ENCODE data around the gene RNF157. TPM values are rescaled to one million over a fixed set of nuclear protein-coding genes. Genes with fewer than 3 reads are reported as not detected.

The RNF157 gene
- total and polyA plus RNA-seq, 9 of the 15 experiments (the other 6 are each of a cell fraction or from before 2014, with no cell fraction given) = 8.1 to 31.7 (median 20.8) TPM

- TF ChIP-seq ZBTB11 (CRISPR knock-in tag; IDR thresholded peaks at IDR 0.05) (peak in 1 of 3 experiments; percentile 54; a peak in 1 of 6 replicates), CHAMP1 (IDR thresholded peaks at IDR 0.05) (0 out of 2 replicates have a peak, but pooled peaks have one; percentile 85), EP300 (IDR thresholded peaks at IDR 0.05; ENCODE audit: low read length) (peak; percentile 8; the same call in 1 of the 2 replicates), TAF1 (IDR thresholded peaks at IDR 0.05; ENCODE audit: control insufficient read depth, extremely low read depth, insufficient read depth, low read length, severe bottlenecking) (peak; percentile 86), GABPB1 (CRISPR knock-in tag; IDR thresholded peaks at IDR 0.05) (0 out of 2 replicates have a peak, but pooled peaks have one; percentile 44), USF1 (CRISPR knock-in tag; IDR thresholded peaks at IDR 0.05) (no peak), ZEB2 (IDR thresholded peaks at IDR 0.05) (no peak), ESRRA (IDR thresholded peaks at IDR 0.05; ENCODE audit: borderline replicate concordance, low read depth) (peak; percentile 64; the same call in 1 of the 2 replicates), SETDB1 (IDR thresholded peaks at IDR 0.05; ENCODE audit: low read length) (no peak)
Observed at GRCh38 chr17:76264755-76265623, 24.7 kb upstream of the RNF157 start, which contains the start of gene UBALD2 (continued).
